Stimulated activated CD8-positive, alpha-beta memory T cell treated with anti-CD3 and anti-CD28 coated beads, Interleukin-2, amount 100 ng/mL, for 48 hours (primary cell): ENCODE measurements around the gene CD163L1.
A peak's percentile ranks its signal among the peaks of the same experiment; 100 is the strongest.
"Not testable (repeated sequence)": the region's sequence is repeated elsewhere in the genome, so short reads cannot be mapped to it uniquely, and the experiment has no call there.

Experiments used
- DNase-seq, 2 donors: peaks; one replicate each; pipeline ENCODE4 v3.0.0-alpha.2; 2020; ENCODE audit warnings: low read depth in 2 of 2

Gene CD163L1

DNA sequence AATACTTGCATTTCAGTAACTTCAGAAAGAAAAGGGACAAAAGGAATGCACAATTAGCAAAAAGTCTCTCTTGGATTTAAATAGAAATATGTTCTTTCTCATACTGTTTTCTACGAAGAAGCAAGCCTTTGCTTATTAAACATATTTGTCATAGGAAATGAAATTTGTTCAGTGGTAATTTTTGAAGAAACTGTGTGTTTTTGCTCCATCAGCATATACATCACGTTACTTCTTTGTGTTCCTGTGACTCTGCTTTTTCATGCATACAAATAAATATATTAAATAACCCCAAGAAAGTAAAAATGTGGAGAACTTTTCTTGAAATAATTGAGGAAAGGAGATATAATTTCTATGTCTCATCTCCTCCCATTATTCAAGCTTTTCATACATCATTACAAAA is 39.7 kb downstream of the CD163L1 start:
- DNase-seq, result no peak

DNA sequence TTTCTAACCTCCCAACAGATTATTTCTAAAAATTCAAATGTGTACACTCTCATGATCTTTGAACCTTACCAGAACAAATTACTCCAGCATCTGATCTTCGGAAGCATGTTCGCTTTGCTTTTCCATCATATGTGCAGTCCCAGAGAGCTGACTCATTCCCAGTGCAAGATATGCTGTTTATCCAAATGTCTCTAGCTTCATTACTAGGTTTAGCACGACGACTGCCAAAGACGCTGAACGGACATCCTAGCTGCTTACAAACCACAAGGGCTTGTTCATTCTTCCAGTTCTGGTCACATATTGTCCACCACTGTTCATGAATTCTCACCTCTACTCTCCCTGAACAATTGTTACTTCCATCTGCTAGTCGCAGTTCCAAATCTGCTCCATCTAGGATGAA is 40.5 kb downstream of the CD163L1 start:
- DNase-seq, result no peak

DNA sequence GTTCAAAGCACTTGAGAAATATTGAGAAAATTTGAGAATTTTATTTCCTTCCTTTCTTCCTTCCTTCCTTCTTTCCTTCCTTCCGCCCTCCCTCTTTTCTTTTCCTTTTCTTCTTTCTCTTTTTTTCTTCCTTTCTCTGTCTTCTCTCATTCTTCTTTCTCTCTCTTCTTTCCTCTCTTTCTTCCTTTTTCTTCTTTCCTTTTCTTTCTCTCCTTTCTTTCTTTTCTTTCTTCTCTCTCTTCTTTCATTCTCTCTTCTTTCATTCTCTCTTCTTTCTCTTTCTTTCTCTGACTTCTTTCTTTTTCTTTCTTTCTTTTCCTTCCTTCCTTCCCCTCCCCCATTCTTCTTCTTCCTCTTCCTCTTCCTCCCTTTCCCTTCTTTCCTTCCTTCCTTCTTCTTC is 44.9 kb downstream of the CD163L1 start:
- DNase-seq, result no peak

DNA sequence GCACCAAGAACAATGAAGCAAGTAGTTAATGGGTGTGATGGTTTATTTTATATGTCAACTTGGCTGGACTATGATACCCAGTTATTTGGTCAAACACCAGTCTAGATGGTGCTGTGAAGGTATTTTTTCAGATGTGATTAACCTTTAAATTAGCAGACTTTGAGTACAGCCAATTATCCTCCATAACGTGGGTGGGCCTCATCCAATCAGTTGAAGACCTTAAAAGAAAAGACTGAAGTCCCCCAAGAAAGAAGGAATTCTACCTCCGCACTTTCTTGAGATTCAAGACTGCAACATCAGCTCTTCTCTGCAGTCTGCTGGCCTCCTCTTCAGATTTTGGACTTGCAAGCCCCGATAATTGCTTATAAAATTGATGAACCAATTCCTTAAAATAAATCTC is 47.5 kb downstream of the CD163L1 start:
- DNase-seq, result no peak

DNA sequence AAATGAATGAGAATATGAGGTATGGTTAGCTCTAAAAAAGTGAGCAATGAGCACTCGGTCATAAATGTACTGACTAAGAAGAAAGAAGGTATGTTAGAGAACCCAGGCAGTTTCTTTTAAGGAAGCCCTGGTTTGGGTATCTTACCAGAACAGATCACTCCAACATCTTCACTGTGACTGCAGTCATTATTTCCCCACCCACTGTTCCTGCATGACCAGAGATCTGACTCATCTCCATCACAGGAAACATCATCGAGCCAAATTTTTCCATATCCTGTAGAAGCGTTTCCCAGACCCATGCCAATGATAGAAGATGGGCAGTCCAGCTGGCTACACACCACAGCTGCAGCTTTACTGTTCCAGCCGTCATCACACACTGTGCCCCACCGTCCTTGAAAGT is 48.0 kb downstream of the CD163L1 start:
- no peak for DNase-seq

DNA sequence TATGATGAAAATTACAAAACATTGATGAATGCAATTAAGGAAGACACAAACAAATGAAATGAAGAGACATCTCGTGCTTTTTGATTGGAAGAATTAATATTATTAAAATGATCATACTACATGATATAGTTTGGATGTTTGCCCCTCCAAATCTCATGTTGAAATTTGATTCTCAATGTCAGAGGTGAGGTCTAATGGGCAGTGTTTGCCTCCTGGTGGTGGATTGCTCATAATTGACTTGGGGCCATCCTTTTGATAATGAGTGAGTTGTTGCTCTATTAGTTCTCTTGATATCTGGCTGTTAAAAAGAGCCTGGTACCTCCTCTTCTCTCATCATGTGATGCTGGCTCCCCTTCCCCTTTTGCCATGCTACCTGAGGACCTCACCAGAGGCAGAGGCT is 56.7 kb downstream of the CD163L1 start:
- DNase-seq, result no peak

DNA sequence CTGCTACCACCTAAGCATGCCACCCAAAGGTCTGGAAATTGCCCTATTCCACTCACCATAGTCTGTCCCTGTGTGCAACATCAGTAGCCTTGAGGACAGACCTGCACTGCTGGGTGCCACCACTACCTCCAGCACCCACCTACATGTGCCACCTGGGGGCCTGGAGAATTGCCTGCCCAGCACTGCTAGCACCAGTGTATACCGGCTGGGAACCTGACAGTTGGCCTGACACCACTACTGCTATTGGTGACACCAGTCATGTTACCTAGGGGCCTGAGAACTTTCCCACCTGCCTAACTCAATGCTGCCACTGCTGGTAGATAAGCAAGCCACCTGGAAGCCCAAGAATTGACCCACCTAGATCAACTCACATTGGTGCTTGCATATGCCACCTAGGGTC is 60.8 kb downstream of the CD163L1 start:
- no peak for DNase-seq

DNA sequence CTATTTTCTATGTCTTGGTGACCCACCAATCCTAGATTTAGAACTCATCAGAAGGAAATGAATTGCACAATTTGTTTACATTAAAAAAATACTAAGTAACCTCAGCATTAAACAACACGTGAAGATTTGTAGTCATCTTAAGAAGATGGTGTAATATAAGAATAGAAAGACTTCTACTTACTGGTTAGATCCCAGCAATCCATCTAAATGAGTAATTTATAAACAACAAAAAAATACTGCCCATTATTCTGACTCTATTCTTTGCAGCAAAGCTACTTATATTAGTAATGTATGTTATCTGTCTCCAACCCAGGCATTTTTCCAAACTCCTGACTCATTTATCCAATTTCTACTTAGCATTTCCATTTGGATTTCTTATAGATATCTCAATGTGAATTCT is 67.8 kb downstream of the CD163L1 start:
- no peak for DNase-seq

DNA sequence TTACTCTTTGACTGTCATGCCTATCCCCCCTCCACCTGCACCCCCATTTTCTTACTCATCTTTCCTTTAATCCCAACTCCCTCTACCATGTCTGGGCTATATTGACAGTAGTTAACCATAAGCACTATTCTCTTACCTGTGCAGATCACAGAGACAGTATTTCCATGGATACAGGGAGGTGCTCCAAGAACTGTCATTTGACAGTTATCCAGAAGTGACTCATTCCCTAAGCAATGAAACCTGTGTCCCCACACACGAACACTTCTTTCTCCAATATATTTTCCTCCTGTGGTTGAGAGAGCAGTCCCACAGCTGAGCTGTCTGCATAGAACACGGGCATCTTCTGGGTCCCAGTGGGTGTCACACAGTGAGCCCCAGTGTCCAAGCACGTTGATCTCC is 68.8 kb downstream of the CD163L1 start:
- no peak for DNase-seq

DNA sequence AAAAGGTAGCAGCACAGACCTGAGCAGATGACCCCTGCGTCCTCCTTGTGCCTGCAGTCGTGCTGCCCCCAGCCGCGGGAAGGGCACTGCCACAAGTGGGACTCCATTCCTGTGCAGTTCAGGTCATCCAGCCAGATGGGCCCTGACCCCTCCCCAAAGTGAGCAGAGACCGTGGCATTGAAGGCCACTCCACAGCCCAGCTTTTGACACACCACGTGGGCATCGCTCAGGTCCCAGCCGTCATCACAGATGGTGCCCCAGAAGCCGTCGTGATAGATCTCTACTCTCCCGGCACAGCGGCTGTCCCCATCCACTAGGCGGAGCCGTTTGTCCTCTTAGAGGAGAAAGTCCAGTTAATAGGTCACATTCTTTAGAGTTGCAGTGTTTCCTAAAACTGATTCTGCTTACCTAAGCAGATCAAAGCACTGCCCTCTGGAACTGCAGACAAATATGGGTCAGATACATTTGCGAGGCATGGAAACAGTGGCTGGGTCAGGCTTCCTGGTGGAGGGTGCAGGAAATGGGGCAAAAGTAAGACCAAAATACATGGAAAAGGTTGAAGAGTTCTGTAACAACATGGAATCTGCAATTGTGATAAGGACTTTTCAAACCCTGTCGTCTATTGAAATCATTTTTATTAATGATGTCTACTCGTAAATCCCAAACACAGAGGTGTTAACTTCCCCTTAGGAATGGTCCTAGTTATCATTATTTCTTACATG is 69.4 kb downstream of the CD163L1 start:
- peak in 1 of 2 donors; percentile 4 for DNase-seq

DNA sequence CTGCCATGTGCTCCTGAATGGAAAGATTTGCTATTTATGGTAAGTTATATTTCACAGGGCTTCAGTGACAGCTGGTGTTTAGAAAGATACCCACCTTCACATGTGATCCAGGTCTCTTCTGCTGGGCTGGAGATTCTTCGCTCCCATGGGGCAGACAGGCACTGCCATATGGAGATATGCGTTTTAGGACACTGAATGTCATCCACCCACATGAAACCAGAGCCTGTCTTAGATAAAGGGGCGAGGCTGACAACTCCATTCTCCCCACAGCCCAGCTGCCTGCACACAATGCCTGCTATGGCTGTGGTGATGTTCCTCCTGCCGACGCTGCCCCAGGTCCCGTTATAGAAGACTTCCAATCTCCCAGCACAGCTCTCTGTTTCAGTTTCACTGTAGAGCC is 70.7 kb downstream of the CD163L1 start:
- DNase-seq, result no peak

DNA sequence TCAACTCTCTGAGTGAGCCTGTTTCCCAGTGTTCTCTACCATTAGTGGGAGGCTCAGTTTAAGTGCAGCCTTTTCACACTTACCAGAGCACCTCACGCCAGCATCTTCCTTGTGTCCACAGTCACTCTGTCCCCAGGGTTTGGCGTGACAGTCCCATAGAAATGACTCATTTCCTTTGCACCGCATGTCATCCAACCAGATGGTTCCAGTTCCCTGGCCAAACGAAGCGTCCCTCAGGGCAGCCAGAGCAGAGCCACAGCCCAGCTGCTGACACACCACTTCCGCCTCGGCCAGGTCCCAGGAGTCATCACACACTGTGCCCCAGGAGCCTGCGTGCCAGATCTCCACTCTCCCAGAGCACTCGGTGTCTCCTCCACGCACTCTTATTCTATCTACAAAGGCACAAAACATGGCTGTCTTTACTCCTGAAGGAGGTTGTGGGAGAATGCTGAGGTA is 74.7 kb downstream of the CD163L1 start:
- no peak for DNase-seq

DNA sequence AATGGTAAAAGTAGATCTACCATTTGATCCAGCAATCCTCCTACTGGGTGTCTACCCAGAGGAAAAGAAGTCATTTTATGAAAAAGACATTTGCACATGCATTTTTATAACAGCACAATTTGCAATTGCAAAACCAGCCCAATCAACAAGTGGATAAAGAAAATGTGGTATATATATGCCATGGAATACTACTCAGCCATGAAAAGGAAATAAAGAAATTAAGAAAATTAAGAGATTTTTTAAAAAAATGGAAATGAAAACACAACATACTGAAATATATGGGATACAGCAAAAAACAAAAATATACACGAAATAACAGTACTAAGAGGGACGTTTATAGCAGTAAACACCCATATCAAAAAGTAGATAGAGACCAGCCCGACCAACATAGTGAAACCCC is 81.2 kb downstream of the CD163L1 start:
- no peak for DNase-seq

DNA sequence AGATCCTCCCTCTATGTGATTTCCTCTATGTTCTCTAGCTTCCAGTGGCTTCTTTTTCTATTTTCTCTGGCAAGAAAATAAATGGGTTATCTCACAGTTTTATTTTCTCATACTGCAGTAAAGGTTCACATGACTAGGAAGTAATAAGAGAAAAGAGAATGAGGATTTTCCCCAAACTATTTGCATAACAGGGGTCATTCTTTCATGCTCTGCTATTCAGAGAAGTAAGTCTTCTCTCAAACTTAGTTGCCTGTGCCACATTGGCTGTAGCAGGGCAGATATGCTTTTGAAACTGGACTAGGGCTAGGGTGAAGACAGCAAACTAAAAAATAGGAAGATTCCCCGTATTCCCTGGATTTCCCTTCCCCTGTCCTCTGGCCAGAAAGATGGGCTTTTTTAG is 82.7 kb downstream of the CD163L1 start:
- DNase-seq, result no peak

DNA sequence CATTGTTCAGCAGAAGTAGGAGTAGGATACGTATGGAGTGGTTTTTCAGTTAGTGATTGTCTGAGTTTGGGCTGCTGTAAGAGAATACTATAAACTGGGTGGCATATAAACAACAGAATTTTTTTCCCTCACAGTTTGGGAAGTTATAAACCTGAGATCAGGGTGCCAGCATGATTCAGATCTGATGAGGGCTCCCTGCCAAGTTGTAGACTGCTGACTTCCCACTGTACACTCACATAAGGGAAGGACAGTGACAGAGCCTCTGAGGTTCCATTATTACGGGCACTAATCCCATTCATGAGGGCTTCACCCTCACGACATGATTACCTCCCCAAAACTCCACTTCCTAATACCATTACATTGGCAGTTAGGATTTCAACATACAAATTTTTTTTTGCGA is 89.4 kb downstream of the CD163L1 start:
- no peak for DNase-seq

DNA sequence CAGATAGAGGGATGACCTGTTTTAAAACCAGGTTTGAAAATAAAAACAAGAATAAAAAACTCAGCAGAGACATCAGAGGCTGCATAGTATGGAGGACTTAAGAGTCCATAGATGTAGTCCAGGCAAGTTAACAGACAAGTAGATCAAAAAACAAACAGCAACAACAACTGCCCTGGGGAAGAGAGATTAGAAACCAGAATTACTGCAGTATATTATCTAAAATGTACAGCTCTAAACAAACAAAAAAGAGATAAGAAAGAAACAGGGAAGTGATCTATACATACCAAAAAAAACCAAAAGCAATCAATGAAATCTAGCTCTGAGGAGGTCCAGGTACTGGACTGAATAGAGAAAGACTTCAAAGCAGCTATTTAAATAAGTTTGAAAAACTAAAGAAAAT is 91.3 kb downstream of the CD163L1 start:
- DNase-seq, result no peak

DNA sequence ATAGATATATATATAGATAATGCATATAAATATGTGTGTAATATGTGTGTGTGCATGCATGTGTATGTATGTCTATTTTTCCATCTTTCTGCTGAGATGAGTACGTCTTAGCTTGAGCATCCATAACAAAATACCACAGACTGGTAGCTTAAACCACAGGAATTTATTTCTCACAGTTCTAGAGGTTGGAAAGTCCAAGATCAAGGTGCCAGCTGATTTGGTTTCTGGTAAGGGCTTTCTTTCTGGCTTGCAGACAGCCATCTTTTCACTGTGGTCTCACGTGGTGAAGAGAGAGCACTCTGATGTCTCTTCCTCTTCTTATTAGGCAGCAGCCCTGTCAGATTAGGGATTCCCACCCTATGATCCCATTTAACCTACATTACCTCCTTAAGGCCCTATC is 92.8 kb downstream of the CD163L1 start:
- no peak for DNase-seq

DNA sequence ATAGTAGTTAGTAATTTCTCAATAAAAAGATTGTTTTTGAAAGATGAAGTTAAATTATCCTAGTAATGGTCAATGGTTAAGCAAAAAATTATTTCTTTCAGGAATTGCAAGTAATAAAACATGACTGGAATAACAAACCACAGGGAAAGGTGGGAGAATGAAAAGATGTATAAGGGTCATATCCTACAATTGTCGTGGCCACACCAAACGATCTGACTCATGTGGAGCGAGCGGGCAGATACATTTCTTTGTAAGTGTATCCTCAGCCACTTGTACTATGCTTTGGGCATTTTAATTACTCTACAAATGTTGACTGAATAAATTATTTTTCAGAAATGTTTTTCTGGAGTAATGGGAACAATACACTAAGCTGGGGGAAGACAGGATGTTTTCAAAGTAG is 94.5 kb downstream of the CD163L1 start:
- DNase-seq, result no peak

DNA sequence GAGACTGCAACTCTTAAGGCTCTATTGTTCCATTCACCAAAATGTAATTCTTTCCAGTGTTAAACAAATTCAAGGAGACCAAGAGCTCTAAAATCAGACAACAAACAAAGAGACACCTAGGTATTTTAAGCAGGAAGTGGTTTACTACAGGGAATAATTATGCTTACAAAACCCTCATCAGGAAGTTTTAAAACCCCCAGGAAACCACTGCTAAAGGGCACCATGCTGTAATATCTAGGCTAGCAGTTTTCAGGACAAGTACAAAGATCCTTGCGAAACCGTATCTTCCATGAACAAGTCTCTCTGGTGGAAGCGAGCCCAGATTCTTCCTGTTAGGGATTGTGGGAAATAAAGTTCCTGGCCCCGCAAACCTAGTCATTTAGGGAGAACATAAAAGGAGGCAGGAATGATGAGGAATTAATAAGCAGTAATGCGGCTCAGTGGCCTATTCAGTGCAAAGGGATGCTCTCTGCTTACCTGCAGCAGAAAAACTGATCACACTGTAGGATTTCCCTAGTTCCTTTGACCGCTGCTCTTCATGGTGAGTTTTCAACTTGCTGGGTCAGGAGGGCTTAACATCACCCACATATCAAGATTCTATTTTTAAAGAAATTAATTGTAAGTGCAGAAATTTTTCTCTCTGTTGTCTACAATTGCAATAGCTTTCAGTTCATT is 97.3 kb downstream of the CD163L1 start:
- no peak for DNase-seq

DNA sequence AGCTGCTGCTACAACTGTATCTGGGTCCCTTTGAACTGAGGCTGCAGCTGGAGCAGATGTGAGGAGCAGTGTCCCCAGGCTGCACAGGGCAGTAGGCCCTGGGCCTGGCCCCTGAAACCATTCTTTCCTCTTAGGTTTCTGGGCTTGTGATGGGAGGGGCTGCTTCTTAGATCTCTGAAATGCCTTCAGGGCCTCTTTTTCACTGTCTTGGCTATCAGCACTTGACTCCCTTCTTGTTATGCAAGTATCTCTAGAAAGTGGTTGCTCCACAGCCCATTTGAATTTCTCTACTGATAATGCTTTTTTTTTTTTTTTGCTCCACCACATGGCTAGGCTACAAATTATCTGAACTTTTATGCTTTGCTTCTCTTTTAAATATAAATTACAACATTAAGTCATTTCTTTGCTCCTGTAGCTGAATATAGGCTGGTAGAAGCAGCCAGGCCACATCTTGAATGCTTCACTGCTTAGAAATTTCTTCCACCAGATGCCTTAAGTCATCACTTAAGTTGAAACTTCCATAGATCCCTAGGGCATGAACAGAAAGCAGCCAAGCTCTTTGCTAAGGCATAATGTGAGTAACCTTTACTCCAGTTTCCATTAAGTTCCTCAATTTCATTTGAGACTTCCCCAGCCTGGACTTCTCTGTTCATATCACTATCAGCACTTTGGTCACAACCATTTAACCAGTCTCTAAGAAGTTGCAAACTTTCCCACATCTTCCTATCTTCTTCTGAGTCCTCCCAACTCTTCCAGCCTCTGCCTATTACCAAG is 98.9 kb downstream of the CD163L1 start:
- no peak for DNase-seq

DNA sequence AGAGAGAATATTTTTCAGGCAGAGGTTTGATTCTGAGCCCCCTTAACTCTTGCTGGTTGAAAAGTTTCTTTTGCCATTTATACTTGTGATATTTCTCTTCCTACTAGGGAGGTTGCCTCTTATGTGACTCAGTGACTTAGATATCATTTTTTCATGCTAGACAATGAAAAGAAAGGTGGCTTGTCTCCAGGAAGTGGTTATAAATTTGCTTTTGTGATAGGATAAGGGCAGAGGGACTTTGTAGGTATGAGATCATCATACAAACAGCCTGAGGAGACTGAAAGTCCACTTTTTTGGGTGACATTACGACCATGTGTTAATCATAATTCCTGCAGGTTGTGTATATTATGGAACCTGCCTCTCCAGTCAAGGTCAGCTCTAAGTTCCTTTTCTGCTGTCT is 104.3 kb downstream of the CD163L1 start:
- no peak for DNase-seq

DNA sequence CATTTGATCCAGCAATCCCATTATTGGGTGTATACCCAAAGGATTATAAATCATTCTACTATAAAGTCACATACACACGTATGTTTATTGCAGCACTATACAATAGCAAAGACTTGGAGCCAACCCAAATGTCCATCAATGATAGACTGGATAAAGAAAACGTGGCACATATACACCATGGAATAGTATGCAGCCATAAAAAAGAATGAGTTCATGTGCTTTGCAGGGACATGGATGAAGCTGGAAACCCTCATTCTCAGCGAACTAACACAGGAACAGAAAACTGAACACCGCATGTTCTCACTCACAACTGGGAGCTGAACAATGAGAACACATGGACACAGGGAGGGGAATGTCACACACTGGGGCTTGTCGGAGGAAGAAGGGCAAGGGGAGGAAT is 106.2 kb downstream of the CD163L1 start:
- DNase-seq, result not testable (repeated sequence)

DNA sequence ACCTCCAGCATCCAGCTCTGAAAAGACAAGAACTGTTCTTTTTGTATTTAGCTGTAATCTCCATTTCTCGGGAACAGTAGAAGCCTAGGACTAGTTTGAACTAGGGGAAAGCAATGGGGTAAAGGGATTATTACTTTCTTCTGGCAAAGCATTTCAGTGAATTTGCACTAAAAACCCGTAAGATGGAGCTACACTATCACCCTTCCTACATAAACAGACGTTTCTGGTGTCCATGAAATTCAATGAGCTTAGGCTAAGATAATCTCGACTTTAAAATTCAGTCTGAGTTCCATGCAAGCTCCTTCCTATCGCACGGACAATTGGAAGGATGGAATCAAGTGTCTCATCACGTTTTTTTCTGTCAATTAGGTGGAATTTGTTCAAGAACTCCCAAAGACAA is 116.0 kb downstream of the CD163L1 start:
- DNase-seq, result no peak
